Esophagus muscularis mucosa (tissue), 3 donors: ENCODE results near the gene TFE3.

Source experiments
- CTCF ChIP-seq, 3 experiments: fragments of 200-600 bp in 2 of 3; fragments of 450-650 bp in 1 of 3; sonication (generic) in 2 of 3; IDR thresholded peaks; one replicate each; pipeline ENCODE4 v1.5.1; 2017 to 2019; ENCODE audit warnings: antibody characterized with exemption in 3 of 3, mild to moderate bottlenecking in 2 of 3, moderate library complexity in 1 of 3
- POLR2A ChIP-seq: fragments of 450-650 bp; IDR thresholded peaks from one replicate; pipeline ENCODE4 v1.6.1; 2017; ENCODE audit warnings: antibody characterized with exemption, moderate library complexity, mild to moderate bottlenecking, low read depth
- POLR2AphosphoS5 ChIP-seq, 2 donors: sonication (generic); formaldehyde crosslinking; IDR thresholded peaks; one replicate each; pipeline ENCODE4 v1.6.1; 2017; ENCODE audit warnings: antibody characterized with exemption in 2 of 2

DNA sequence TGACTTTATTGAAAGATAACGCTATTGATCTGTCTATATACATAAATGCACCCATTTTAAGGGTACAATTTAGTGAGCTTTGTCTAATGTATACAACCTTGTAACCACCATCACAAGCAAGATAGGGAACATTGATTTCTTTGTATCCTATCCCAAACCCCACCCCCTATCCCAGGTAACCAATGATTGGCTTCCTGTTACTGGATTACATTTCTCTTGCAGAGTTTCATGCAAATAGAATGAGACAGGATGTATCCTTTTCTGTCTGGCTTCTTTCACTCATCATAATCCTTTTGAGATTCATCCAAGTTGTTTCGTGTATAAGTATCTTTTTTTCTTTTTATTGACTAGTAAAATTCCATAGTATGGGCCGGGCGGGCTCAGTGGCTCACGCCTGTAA lies 39.5 kb downstream of the TFE3 start:
- TF ChIP-seq CTCF (IDR thresholded peaks at IDR 0.05): no peak
- no peak for TF ChIP-seq POLR2AphosphoS5 (IDR thresholded peaks at IDR 0.05)
- no peak for TF ChIP-seq POLR2A
